Prostate gland (tissue), 2 donors: Measurements from ENCODE around the gene MLLT6.

ENCODE experiments used
- CTCF ChIP-seq, 4 experiments: fragments of 200-600 bp in 2 of 4; fragments of 450-650 bp in 2 of 4; sonication (generic) in 2 of 4; IDR thresholded peaks; 1 replicate in 3 of 4; 2 replicates in 1 of 4; pipeline ENCODE4 v1.5.1; 2016 to 2019; ENCODE audit warnings: antibody characterized with exemption in 4 of 4, mild to moderate bottlenecking in 2 of 4, moderate library complexity in 2 of 4
- POLR2A ChIP-seq: fragments of 450-650 bp; IDR thresholded peaks from one replicate; pipeline ENCODE4 v1.6.1; 2016; ENCODE audit warnings: antibody characterized with exemption, mild to moderate bottlenecking
- POLR2AphosphoS5 ChIP-seq: sonication (generic); formaldehyde crosslinking; IDR thresholded peaks from one replicate; pipeline ENCODE4 v1.6.1; 2017; ENCODE audit warnings: antibody characterized with exemption

DNA sequence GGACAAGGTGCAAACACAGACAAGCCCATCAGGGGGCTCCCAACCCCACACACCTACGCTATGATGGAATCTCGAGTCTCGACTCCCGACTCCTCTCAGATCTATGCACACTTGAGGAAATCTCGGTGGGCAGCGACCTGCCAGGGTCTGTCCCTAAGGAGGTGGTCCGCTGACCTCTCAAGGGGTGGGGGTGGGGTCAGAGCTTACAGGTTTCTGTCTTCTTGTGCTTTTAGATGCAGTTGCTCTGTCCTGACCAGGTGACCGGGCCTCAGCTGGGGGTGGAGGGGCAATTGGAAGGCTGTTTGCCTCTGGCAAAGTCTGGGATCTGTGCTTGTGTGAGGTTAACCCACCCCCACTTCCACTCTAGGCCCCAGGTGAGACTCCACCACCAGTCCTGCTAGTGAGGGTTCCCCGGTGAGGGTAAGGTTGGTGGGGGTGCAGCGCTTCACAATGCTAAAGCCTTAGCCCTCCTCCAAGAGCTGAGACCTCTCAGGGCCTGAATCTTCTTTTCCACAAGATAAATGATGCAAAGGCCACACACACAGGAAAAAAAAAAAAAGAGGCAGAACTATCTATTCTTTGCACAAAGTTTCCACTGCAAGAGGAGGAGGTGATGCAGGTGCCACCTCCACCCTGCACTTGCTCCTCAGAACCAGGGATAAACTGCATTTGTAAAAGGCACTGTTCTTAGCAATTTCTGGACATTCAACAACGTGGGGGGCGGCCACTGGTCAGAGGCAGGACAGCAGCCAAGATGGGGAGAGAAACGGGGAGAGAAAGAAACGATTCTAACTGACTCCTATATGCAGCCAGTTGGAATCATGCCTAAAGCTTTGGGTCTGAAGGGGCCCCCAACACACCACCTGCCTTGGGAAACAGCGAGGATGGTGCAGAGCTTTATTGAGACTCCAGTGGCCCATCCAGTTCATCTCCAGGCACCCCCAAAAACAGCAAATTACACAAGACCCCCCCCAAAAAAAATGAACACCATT lies 29.2 kb downstream of the MLLT6 start:
- TF ChIP-seq CTCF (IDR thresholded peaks at IDR 0.05) (no peak), POLR2A (no peak), POLR2AphosphoS5 (no peak)
